Measurements from ENCODE around the gene CRIP1. TPM values are rescaled to one million over a fixed set of nuclear protein-coding genes. Genes with fewer than 3 reads are reported as not detected.

The CRIP1 gene
- polyA plus RNA-seq, 3 donors = 688 to 2,084 (median 1,032) TPM

DNA sequence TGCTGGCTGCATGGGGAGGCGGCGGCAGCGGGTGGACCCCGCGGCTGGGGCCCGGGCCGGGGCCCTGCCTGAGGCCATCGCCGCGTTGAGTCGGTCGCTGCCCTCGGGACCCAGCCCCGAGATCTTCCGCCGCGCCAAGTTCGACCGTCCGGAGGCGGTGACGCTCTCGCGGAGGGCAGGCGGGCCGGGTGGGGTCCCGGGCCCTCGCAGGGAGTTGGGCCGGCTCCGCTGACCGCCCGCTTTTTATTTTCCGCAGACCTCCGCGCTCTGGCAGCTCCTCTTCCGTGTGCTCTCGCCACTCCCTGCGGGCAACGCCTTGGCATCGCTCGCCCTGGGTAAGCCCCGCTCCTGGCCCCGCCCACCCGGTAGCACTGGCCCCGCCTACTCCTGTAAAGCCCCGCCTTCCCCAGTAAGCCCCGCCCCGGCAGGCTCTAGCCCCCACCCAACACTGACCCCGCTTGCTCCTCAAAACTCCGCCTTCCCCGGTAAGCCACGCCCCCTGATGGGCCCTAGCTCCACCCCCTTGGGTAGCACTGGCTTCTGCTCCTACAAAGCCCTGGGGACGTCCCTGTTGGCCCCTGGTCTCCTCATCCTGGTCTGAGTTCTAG lies 4.8 kb downstream of the CRIP1 start:
- Mint-ChIP-seq H3K36me3 (peaks cover 5 to 17% of the 10 kb centered on the region in 2 donors), H3K4me1 (peaks cover 24% of the 10 kb centered on the region), H3K27me3 (ENCODE audit: low read depth in 3 of 3) (peaks cover 5 to 13% (median 9%) of the 10 kb centered on the region in 3 donors), H3K27ac (peak overlapping the region; percentile 90 to 97 (median 94)), H3K9me3 (peaks cover 0 to 3% (median 0%) of the 10 kb centered on the region in 7 donors), H3K4me3 (peak overlapping the region; percentile 79 to 81)
- peak overlapping the region; percentile 81 to 91 for H3K27ac ChIP-seq (ENCODE audit: low read depth in 1 of 2, low read length in 2 of 2)
- TF ChIP-seq, protein P1, sequence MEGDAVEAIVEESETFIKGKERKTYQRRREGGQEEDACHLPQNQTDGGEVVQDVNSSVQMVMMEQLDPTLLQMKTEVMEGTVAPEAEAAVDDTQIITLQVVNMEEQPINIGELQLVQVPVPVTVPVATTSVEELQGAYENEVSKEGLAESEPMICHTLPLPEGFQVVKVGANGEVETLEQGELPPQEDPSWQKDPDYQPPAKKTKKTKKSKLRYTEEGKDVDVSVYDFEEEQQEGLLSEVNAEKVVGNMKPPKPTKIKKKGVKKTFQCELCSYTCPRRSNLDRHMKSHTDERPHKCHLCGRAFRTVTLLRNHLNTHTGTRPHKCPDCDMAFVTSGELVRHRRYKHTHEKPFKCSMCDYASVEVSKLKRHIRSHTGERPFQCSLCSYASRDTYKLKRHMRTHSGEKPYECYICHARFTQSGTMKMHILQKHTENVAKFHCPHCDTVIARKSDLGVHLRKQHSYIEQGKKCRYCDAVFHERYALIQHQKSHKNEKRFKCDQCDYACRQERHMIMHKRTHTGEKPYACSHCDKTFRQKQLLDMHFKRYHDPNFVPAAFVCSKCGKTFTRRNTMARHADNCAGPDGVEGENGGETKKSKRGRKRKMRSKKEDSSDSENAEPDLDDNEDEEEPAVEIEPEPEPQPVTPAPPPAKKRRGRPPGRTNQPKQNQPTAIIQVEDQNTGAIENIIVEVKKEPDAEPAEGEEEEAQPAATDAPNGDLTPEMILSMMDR (IDR thresholded peaks at IDR 0.05) = no peak
- peak overlapping the region; percentile 75 for H2AFZ ChIP-seq (ENCODE audit: insufficient read depth, low read depth, low read length, poor library complexity, severe bottlenecking)
- peaks cover 0 to 5% of the 10 kb centered on the region in 2 donors for H3K36me3 ChIP-seq (replicated peaks in 1 of 2; ENCODE audit: control insufficient read depth in 1 of 2, insufficient read depth in 2 of 2, low read length in 2 of 2)
- DNase-seq = peak; percentile 69 to 86 (median 83)
- H3K4me2 ChIP-seq (replicated peaks; ENCODE audit: extremely low read depth, low read length, poor library complexity, severe bottlenecking) = peak overlapping the region; percentile 82
- peaks cover 31% of the 10 kb centered on the region for H4K20me1 ChIP-seq (ENCODE audit: insufficient read depth, low read length)
- peaks cover under 1 to 5% of the 10 kb centered on the region in 2 donors for H3K27me3 ChIP-seq (ENCODE audit: control insufficient read depth in 2 of 2, insufficient read depth in 2 of 2, low read length in 2 of 2)
- H3K4me1 ChIP-seq (ENCODE audit: control insufficient read depth in 1 of 2, insufficient read depth in 2 of 2, low read length in 2 of 2) = peaks cover 37 to 48% of the 10 kb centered on the region in 2 donors
- intact Hi-C loops (cut with micrococcal nuclease) = loop anchor here (2.0 to 5.0 kb wide), 5 partner anchors 43 to 739 kb away; partner anchors contain the start of genes SIVA1 (in 1 of the 2) and TEX22 (in 1 of the 2)
- H3K79me2 ChIP-seq (ENCODE audit: insufficient read depth, low read length) = peaks cover 5% of the 10 kb centered on the region
- WGBS (ENCODE audit: insufficient coverage) = 0% methylated on average over 52 of the region's 53 CpGs
- peak overlapping the region; percentile 45 to 89 (median 66) for H3K4me3 ChIP-seq (replicated peaks in 1 of 3; ENCODE audit: low read depth in 2 of 3, low read length in 3 of 3)
- no peaks in the 10 kb centered on the region for H3K9me3 ChIP-seq (replicated peaks in 1 of 2; ENCODE audit: control insufficient read depth in 1 of 2, insufficient read depth in 1 of 2, low read length in 2 of 2)
- H3K9ac ChIP-seq (ENCODE audit: insufficient read depth, low read length, poor library complexity, severe bottlenecking) = peak overlapping the region; percentile 95

DNA sequence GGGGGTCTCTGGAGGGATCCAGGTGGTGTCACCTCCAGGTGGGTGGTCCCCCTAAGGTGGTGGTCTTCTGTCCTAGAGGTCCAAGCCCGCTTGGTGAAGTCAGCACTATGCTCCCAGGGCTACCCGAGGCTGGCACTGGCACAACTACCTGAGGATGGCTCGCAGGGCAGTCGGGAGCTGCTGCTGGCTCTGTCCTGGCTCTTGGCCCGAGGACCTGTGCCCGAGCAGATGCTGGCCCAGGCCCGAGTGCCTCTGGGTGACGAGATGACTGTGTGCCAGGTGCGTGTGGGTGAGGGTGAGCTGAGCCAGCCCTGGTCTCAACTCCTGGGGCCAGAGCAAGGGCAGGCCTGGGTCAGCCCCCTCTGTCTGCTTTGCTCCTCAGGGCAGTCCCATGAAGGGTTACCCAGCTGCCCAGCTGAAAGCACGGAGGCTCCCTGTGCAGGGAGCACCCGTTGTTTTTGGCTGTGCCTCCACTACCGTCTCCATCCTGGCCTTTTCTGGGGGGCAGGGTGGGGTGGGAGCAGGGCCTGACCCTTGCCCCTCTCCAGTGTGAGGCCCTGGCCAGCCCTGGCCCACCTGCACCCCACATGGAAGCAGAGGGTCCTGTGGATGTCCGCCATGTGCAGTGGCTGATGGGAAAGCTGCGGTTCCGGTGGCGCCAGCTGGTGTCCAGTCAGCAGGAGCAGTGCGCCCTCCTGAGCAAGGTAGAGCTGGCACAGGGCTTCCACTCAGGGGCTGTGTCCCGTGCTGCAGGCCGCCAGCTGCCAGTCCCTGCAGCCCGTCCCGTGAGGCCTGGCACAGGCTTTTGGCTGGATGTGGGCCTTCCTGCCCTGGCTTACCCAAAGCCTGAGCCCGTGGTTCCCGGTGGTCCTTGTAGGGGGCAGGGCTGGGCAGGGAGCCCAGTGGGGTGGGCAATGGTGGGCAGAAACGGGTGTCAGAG lies 5.6 kb downstream of the CRIP1 start:
- Histone ChIP-seq H3K27ac (ENCODE audit: low read depth in 1 of 2, low read length in 2 of 2) (peak overlapping the region; percentile 23 to 91), H3K4me1 (ENCODE audit: control insufficient read depth in 1 of 2, insufficient read depth in 2 of 2, low read length in 2 of 2) (peaks cover 32 to 39% of the 10 kb centered on the region in 2 donors), H3K4me3 (replicated peaks in 1 of 3; ENCODE audit: low read depth in 2 of 3, low read length in 3 of 3) (peak overlapping the region in 2 of 3 experiments; percentile 45 to 89), H3K27me3 (ENCODE audit: control insufficient read depth in 2 of 2, insufficient read depth in 2 of 2, low read length in 2 of 2) (no peaks in the 10 kb centered on the region), H3K79me2 (ENCODE audit: insufficient read depth, low read length) (peaks cover 5% of the 10 kb centered on the region), H3K36me3 (replicated peaks in 1 of 2; ENCODE audit: control insufficient read depth in 1 of 2, insufficient read depth in 2 of 2, low read length in 2 of 2) (peaks cover 0 to 5% of the 10 kb centered on the region in 2 donors), H3K4me2 (replicated peaks; ENCODE audit: extremely low read depth, low read length, poor library complexity, severe bottlenecking) (peak overlapping the region; percentile 82), H4K20me1 (ENCODE audit: insufficient read depth, low read length) (peaks cover 31% of the 10 kb centered on the region), H3K9me3 (replicated peaks in 1 of 2; ENCODE audit: control insufficient read depth in 1 of 2, insufficient read depth in 1 of 2, low read length in 2 of 2) (no peaks in the 10 kb centered on the region), H3K9ac (ENCODE audit: insufficient read depth, low read length, poor library complexity, severe bottlenecking) (no peak overlapping the region), H2AFZ (ENCODE audit: insufficient read depth, low read depth, low read length, poor library complexity, severe bottlenecking) (no peak overlapping the region)
- H3K9me3 Mint-ChIP-seq = peaks cover 0 to 3% (median 0%) of the 10 kb centered on the region in 7 donors
- DNase-seq = no peak
- peaks cover 5 to 14% of the 10 kb centered on the region in 2 donors for H3K36me3 Mint-ChIP-seq
- H3K27ac Mint-ChIP-seq = peak overlapping the region in 6 of 7 donors; percentile 79 to 93 (median 89)
- intact Hi-C loops (cut with micrococcal nuclease) = loop anchor here (5.0 kb wide), 3 partner anchors 45 to 740 kb away; partner anchors contain the start of genes SIVA1 (in 1 of the 2) and TEX22 (in 1 of the 2)
- WGBS (ENCODE audit: insufficient coverage) = 93% methylated on average over 23 of the region's 24 CpGs
- peak overlapping the region; percentile 79 to 81 for H3K4me3 Mint-ChIP-seq
- TF ChIP-seq, protein P1 (IDR thresholded peaks at IDR 0.05) = no peak
- peaks cover 1 to 7% (median 5%) of the 10 kb centered on the region in 3 donors for H3K27me3 Mint-ChIP-seq (ENCODE audit: low read depth in 3 of 3)
- H3K4me1 Mint-ChIP-seq = peaks cover 21% of the 10 kb centered on the region

All from CD14-positive monocyte (primary cell).